WTC11 (cell line): ENCODE measurements around the gene SNX32. TPM values are rescaled to one million over a fixed set of nuclear protein-coding genes. Genes with fewer than 3 reads are reported as not detected.

Experiments
- ATAC-seq: fragments of 200-7000 bp; cut with Tn5 transposase; 2 replicates; pipeline ENCODE4 v1.10.0; 2021; ENCODE audit warnings: mild to moderate bottlenecking, moderate library complexity
- CTCF ChIA-PET: fragments of 300-600 bp; sonication (Branson Sonifier 250); formaldehyde crosslinking; loops from one replicate; lab custom pipeline; 2021; ENCODE audit warnings: antibody characterized with exemption; lab: Charles Lee
- POLR2A ChIA-PET: fragments of 350-600 bp; sonication (Branson Sonifier 250); formaldehyde crosslinking; loops from one replicate; lab custom pipeline; 2021; ENCODE audit warnings: antibody characterized with exemption; lab: Charles Lee
- DNase-seq: peaks from one replicate; pipeline ENCODE4 v3.0.0; 2021; ENCODE audit warnings: low spot score
- H3K27ac Mint-ChIP-seq: 2 replicates; pipeline ENCODE4 v1.8.0; 2021; ENCODE audit warnings: mixed read lengths
- H3K27me3 Mint-ChIP-seq: 2 replicates; pipeline ENCODE4 v1.8.0; 2021; ENCODE audit warnings: low read depth, mild to moderate bottlenecking, moderate library complexity, mixed read lengths
- H3K36me3 Mint-ChIP-seq: 2 replicates; pipeline ENCODE4 v1.8.0; 2021; ENCODE audit warnings: mixed read lengths
- H3K4me1 Mint-ChIP-seq: 2 replicates; pipeline ENCODE4 v1.8.0; 2022; ENCODE audit warnings: mixed read lengths
- H3K4me3 Mint-ChIP-seq: 2 replicates; pipeline ENCODE4 v1.8.0; 2021; ENCODE audit warnings: mild to moderate bottlenecking, moderate library complexity, mixed read lengths
- H3K9me3 Mint-ChIP-seq: 2 replicates; pipeline ENCODE4 v1.8.0; 2021; ENCODE audit warnings: mixed read lengths
- CBFB ChIP-seq: sonication (generic); formaldehyde crosslinking; IDR thresholded peaks from 2 replicates; pipeline ENCODE4 v1.8.1; 2022; ENCODE audit warnings: mild to moderate bottlenecking, low read depth, missing genetic modification reagents
- CREB1 ChIP-seq: sonication (generic); formaldehyde crosslinking; IDR thresholded peaks from 2 replicates; pipeline ENCODE4 v1.8.0; 2023; ENCODE audit warnings: mild to moderate bottlenecking, missing genetic modification reagents
- HMGA2 ChIP-seq: fragments of 250-450 bp; sonication (Bioruptor Pico); IDR thresholded peaks from 2 replicates; pipeline ENCODE4 v1.4.0; 2021; ENCODE audit warnings: mild to moderate bottlenecking, moderate library complexity
- JUN ChIP-seq: sonication (generic); formaldehyde crosslinking; IDR thresholded peaks from 2 replicates; pipeline ENCODE4 v1.8.0; 2023; ENCODE audit warnings: mild to moderate bottlenecking, missing genetic modification reagents
- KAT7 ChIP-seq: sonication (generic); formaldehyde crosslinking; IDR thresholded peaks from 2 replicates; pipeline ENCODE4 v1.8.1; 2023; ENCODE audit warnings: missing genetic modification reagents, mild to moderate bottlenecking, borderline replicate concordance
- NFATC4 ChIP-seq: fragments of 250-450 bp; sonication (Bioruptor Pico); IDR thresholded peaks from 2 replicates; pipeline ENCODE4 v1.9.0; 2021; ENCODE audit warnings: mild to moderate bottlenecking
- NFE2L1 ChIP-seq: sonication (generic); formaldehyde crosslinking; IDR thresholded peaks from 2 replicates; pipeline ENCODE4 v1.8.1; 2023; ENCODE audit warnings: missing genetic modification reagents
- NR3C1 ChIP-seq: sonication (generic); formaldehyde crosslinking; conservative IDR thresholded peaks from 2 replicates; pipeline ENCODE4 v1.8.1; 2023; ENCODE audit warnings: low read depth, mild to moderate bottlenecking, missing genetic modification reagents
- PRRX2 ChIP-seq: fragments of 250-450 bp; sonication (Bioruptor Pico); IDR thresholded peaks from 2 replicates; pipeline ENCODE4 v1.8.0; 2021; ENCODE audit warnings: mild to moderate bottlenecking
- RELA ChIP-seq: sonication (generic); formaldehyde crosslinking; IDR thresholded peaks from 2 replicates; pipeline ENCODE4 v1.8.1; 2022; ENCODE audit warnings: missing genetic modification reagents, mild to moderate bottlenecking, borderline replicate concordance
- SOX15 ChIP-seq: fragments of 250-450 bp; sonication (Bioruptor Pico); IDR thresholded peaks from 2 replicates; pipeline ENCODE4 v1.9.0; 2021; ENCODE audit warnings: mild to moderate bottlenecking
- TCF7 ChIP-seq: sonication (generic); formaldehyde crosslinking; IDR thresholded peaks from 2 replicates; pipeline ENCODE4 v1.8.0; 2022; ENCODE audit warnings: mild to moderate bottlenecking, low read depth, missing genetic modification reagents, moderate library complexity
- TP53 ChIP-seq: sonication (generic); formaldehyde crosslinking; IDR thresholded peaks from 2 replicates; pipeline ENCODE4 v1.8.1; 2023; ENCODE audit warnings: mild to moderate bottlenecking, missing genetic modification reagents
- ZNF671 ChIP-seq: fragments of 250-450 bp; sonication (Bioruptor Pico); IDR thresholded peaks from 2 replicates; pipeline ENCODE4 v1.8.0; 2021; ENCODE audit warnings: mild to moderate bottlenecking
- total RNA-seq: library from RNA; stranded (reverse); gene quantifications from 3 replicates; pipeline ENCODE4 v1.2.3, GENCODE V29; 2021
- TF ChIP-seq, protein P1 (sequence below): sonication (generic); formaldehyde crosslinking; conservative IDR thresholded peaks from 2 replicates; pipeline ENCODE4 v1.8.1; 2023; ENCODE audit warnings: mild to moderate bottlenecking, low read depth, missing genetic modification reagents, moderate library complexity
- TF ChIP-seq, protein P2 (sequence below): sonication (generic); formaldehyde crosslinking; IDR thresholded peaks from 2 replicates; pipeline ENCODE4 v1.8.1; 2023; ENCODE audit warnings: mild to moderate bottlenecking, missing genetic modification reagents, moderate library complexity
- TF ChIP-seq, protein P3 (sequence below): fragments of 250-450 bp; sonication (Bioruptor Pico); IDR thresholded peaks from 2 replicates; pipeline ENCODE4 v1.9.0; 2021; ENCODE audit warnings: mild to moderate bottlenecking
- TF ChIP-seq, protein P4 (sequence below): sonication (generic); formaldehyde crosslinking; IDR thresholded peaks from 2 replicates; pipeline ENCODE4 v1.8.0; 2023; ENCODE audit warnings: mild to moderate bottlenecking, missing genetic modification reagents
- TF ChIP-seq, protein P5 (sequence below): sonication (generic); formaldehyde crosslinking; IDR thresholded peaks from 2 replicates; pipeline ENCODE4 v1.8.0; 2022; ENCODE audit warnings: mild to moderate bottlenecking, missing genetic modification reagents
- TF ChIP-seq, protein P6 (sequence below): sonication (generic); formaldehyde crosslinking; IDR thresholded peaks from 2 replicates; pipeline ENCODE4 v1.8.1; 2022; ENCODE audit warnings: low read depth, mild to moderate bottlenecking, moderate library complexity, missing genetic modification reagents, borderline replicate concordance
- TF ChIP-seq, protein P7 (sequence below): fragments of 250-450 bp; sonication (Bioruptor Pico); conservative IDR thresholded peaks from 2 replicates; pipeline ENCODE4 v1.9.0; 2021; ENCODE audit warnings: mild to moderate bottlenecking
- TF ChIP-seq, protein P8 (sequence below): sonication (generic); formaldehyde crosslinking; IDR thresholded peaks from 2 replicates; pipeline ENCODE4 v1.8.1; 2022; ENCODE audit warnings: low read depth, missing genetic modification reagents, borderline replicate concordance

Gene SNX32
- total RNA-seq, 1 experiment from 2014 or later, result 2.9 TPM

DNA sequence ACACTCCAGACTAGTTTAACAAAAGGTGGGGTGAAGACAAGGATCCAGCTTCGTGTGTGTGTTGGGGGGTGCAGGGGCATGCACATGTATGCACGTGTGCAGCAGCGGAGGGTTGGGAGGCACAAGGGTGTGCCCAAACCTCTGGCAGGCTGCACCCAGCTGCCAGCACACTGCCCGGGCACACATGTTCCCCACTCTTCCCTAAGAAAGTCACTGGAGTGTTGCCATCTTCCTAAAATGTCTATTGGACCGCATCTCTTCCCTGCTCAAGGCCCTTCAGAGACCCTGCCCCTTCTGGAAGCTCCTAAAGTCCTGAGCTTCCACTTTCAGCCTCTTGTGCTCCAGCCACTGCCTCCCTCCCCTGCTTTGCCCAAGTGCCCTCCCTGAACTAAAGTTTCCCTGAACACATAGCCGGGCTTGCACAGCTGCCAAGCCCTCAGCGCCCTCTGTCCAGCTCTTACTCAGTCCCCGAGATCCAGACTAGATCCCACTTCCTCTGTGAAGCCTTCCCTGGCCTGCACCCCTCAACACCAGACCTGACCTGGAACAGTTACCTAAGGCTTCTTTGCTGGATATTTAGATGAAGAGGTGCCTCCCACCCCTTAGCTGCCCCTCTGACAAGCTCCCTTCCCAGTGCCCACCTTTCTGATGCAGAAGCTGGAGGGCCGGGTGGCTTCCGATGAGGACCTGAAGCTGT lies 18.2 kb downstream of the SNX32 start:
- peaks cover 53% of the 10 kb centered on the region for H3K36me3 Mint-ChIP-seq
- peaks cover 6% of the 10 kb centered on the region; the same call in 1 of the 2 replicates for H3K9me3 Mint-ChIP-seq
- CTCF ChIA-PET, result interaction anchor here (0.6 to 6.3 kb wide), 42 partner anchors 8 to 311 kb away, joined by 3 to 134 read pairs (median 4); partner anchors contain the start of genes AP5B1, BANF1, CCDC85B and EIF1AD
- POLR2A ChIA-PET, result interaction anchor here (0.5 to 3.5 kb wide), 12 partner anchors 8 to 930 kb away, joined by 3 to 38 read pairs (median 4); partner anchors contain the start of genes EFEMP2, FIBP, MUS81 and RNASEH2C
- no peak for DNase-seq
- peaks cover 10% of the 10 kb centered on the region for H3K27me3 Mint-ChIP-seq
- no peak for ATAC-seq
- H3K27ac Mint-ChIP-seq, result peak overlapping the region; percentile 71
- H3K4me1 Mint-ChIP-seq, result peaks cover 24% of the 10 kb centered on the region
- no peak overlapping the region for H3K4me3 Mint-ChIP-seq
- TF ChIP-seq, protein P1, sequence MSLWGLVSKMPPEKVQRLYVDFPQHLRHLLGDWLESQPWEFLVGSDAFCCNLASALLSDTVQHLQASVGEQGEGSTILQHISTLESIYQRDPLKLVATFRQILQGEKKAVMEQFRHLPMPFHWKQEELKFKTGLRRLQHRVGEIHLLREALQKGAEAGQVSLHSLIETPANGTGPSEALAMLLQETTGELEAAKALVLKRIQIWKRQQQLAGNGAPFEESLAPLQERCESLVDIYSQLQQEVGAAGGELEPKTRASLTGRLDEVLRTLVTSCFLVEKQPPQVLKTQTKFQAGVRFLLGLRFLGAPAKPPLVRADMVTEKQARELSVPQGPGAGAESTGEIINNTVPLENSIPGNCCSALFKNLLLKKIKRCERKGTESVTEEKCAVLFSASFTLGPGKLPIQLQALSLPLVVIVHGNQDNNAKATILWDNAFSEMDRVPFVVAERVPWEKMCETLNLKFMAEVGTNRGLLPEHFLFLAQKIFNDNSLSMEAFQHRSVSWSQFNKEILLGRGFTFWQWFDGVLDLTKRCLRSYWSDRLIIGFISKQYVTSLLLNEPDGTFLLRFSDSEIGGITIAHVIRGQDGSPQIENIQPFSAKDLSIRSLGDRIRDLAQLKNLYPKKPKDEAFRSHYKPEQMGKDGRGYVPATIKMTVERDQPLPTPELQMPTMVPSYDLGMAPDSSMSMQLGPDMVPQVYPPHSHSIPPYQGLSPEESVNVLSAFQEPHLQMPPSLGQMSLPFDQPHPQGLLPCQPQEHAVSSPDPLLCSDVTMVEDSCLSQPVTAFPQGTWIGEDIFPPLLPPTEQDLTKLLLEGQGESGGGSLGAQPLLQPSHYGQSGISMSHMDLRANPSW, result no peak
- TF ChIP-seq, protein P2, sequence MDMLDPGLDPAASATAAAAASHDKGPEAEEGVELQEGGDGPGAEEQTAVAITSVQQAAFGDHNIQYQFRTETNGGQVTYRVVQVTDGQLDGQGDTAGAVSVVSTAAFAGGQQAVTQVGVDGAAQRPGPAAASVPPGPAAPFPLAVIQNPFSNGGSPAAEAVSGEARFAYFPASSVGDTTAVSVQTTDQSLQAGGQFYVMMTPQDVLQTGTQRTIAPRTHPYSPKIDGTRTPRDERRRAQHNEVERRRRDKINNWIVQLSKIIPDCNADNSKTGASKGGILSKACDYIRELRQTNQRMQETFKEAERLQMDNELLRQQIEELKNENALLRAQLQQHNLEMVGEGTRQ, result no peak
- TF ChIP-seq NFE2L1 (no peak), KAT7 (CRISPR knock-in tag) (no peak), SOX15 (CRISPR knock-in tag) (no peak), HMGA2 (no peak), NR3C1 (CRISPR knock-in tag) (no peak), CBFB (CRISPR knock-in tag) (no peak), TP53 (no peak), ZNF671 (CRISPR knock-in tag) (peak; percentile 54; the same call in 1 of the 2 replicates), CREB1 (CRISPR knock-in tag) (no peak), NFATC4 (CRISPR knock-in tag) (peak; percentile 16; the same call in 1 of the 2 replicates), TCF7 (CRISPR knock-in tag) (no peak), RELA (CRISPR knock-in tag) (no peak), JUN (CRISPR knock-in tag) (no peak), PRRX2 (CRISPR knock-in tag) (peak; percentile 24; the same call in 1 of the 2 replicates)
- TF ChIP-seq, protein P3, sequence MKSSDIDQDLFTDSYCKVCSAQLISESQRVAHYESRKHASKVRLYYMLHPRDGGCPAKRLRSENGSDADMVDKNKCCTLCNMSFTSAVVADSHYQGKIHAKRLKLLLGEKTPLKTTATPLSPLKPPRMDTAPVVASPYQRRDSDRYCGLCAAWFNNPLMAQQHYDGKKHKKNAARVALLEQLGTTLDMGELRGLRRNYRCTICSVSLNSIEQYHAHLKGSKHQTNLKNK, result no peak
- TF ChIP-seq, protein P4, sequence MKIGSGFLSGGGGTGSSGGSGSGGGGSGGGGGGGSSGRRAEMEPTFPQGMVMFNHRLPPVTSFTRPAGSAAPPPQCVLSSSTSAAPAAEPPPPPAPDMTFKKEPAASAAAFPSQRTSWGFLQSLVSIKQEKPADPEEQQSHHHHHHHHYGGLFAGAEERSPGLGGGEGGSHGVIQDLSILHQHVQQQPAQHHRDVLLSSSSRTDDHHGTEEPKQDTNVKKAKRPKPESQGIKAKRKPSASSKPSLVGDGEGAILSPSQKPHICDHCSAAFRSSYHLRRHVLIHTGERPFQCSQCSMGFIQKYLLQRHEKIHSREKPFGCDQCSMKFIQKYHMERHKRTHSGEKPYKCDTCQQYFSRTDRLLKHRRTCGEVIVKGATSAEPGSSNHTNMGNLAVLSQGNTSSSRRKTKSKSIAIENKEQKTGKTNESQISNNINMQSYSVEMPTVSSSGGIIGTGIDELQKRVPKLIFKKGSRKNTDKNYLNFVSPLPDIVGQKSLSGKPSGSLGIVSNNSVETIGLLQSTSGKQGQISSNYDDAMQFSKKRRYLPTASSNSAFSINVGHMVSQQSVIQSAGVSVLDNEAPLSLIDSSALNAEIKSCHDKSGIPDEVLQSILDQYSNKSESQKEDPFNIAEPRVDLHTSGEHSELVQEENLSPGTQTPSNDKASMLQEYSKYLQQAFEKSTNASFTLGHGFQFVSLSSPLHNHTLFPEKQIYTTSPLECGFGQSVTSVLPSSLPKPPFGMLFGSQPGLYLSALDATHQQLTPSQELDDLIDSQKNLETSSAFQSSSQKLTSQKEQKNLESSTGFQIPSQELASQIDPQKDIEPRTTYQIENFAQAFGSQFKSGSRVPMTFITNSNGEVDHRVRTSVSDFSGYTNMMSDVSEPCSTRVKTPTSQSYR (CRISPR knock-in tag), result no peak
- TF ChIP-seq, protein P5, sequence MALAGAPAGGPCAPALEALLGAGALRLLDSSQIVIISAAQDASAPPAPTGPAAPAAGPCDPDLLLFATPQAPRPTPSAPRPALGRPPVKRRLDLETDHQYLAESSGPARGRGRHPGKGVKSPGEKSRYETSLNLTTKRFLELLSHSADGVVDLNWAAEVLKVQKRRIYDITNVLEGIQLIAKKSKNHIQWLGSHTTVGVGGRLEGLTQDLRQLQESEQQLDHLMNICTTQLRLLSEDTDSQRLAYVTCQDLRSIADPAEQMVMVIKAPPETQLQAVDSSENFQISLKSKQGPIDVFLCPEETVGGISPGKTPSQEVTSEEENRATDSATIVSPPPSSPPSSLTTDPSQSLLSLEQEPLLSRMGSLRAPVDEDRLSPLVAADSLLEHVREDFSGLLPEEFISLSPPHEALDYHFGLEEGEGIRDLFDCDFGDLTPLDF, result no peak
- TF ChIP-seq, protein P6, sequence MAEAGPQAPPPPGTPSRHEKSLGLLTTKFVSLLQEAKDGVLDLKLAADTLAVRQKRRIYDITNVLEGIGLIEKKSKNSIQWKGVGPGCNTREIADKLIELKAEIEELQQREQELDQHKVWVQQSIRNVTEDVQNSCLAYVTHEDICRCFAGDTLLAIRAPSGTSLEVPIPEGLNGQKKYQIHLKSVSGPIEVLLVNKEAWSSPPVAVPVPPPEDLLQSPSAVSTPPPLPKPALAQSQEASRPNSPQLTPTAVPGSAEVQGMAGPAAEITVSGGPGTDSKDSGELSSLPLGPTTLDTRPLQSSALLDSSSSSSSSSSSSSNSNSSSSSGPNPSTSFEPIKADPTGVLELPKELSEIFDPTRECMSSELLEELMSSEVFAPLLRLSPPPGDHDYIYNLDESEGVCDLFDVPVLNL (CRISPR knock-in tag), result no peak
- TF ChIP-seq, protein P7, sequence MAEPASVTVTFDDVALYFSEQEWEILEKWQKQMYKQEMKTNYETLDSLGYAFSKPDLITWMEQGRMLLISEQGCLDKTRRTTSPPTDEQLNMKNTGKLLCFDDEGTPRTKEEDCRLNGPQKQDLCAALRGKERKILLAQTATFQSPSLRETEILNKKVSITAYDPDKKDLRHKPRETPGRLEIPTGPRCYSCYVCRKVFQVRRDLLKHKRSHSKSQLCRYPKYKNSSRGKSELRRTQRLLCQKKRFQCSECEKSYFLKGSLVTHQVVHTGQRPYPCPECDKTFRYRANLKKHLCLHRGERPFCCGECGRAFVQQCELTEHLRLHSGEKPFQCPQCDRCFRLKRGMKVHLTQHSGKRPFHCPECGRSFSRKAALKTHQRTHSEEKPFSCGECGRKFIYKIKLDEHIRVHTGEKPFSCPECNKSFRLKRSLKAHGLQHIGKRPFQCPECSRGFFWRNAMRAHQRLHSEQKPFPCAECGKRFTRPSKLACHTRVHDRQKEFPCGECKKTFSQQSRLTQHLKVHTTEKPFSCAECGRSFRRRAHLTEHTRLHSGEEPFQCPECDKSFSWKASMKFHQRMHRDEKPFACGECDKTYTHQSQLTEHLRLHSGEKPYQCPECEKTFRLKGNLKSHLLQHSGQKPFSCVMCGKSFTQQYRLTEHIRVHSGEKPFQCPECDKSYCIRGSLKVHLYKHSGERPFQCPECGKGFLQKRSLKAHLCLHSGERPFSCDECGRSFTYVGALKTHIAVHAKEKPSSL, result peak; percentile 79; the same call in 1 of the 2 replicates
- TF ChIP-seq, protein P8, sequence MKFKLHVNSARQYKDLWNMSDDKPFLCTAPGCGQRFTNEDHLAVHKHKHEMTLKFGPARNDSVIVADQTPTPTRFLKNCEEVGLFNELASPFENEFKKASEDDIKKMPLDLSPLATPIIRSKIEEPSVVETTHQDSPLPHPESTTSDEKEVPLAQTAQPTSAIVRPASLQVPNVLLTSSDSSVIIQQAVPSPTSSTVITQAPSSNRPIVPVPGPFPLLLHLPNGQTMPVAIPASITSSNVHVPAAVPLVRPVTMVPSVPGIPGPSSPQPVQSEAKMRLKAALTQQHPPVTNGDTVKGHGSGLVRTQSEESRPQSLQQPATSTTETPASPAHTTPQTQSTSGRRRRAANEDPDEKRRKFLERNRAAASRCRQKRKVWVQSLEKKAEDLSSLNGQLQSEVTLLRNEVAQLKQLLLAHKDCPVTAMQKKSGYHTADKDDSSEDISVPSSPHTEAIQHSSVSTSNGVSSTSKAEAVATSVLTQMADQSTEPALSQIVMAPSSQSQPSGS (CRISPR knock-in tag), result no peak
